HepG2 (cell line): Measurements from ENCODE around the gene CAVIN1. TPM values are rescaled to one million over a fixed set of nuclear protein-coding genes. Genes with fewer than 3 reads are reported as not detected.
A peak's percentile ranks its signal among the peaks of the same experiment; 100 is the strongest.

Source experiments
- BCL6 ChIP-seq: IDR thresholded peaks from 2 replicates; pipeline ENCODE4 v1.6.1; 2016; ENCODE audit warnings: missing genetic modification reagents, missing compliant biosample characterization
- CREB1 ChIP-seq, 2 experiments: fragments of 450-650 bp in 1 of 2; IDR thresholded peaks; 2 replicates each; pipeline ENCODE4 v1.6.1; 2016 to 2017; ENCODE audit warnings: control low read depth in 1 of 2, mild to moderate bottlenecking in 1 of 2, missing compliant biosample characterization in 1 of 2, missing genetic modification characterization in 1 of 2
- EED ChIP-seq: sonication (generic); formaldehyde crosslinking; IDR thresholded peaks from 2 replicates; pipeline ENCODE4 v1.5.0; 2020; ENCODE audit warnings: mild to moderate bottlenecking, missing genetic modification reagents
- FOXA3 ChIP-seq: IDR thresholded peaks from 2 replicates; pipeline ENCODE4 v1.6.1; 2016; ENCODE audit warnings: missing genetic modification reagents, missing compliant biosample characterization
- HNF4A ChIP-seq: sonication (generic); formaldehyde crosslinking; IDR thresholded peaks from 2 replicates; pipeline ENCODE4 v1.4.0; 2020; ENCODE audit warnings: missing genetic modification reagents
- HNRNPUL1 ChIP-seq: fragments of 200-400 bp; formaldehyde crosslinking; IDR thresholded peaks from 2 replicates; pipeline ENCODE4 v1.6.1; 2017; ENCODE audit warnings: low read depth, mild to moderate bottlenecking, low read length, moderate library complexity
- RBM22 ChIP-seq: fragments of 200-400 bp; formaldehyde crosslinking; optimal IDR thresholded peaks from 2 replicates; pipeline ENCODE3; 2017; ENCODE audit warnings: mild to moderate bottlenecking, low read length, moderate library complexity
- SALL2 ChIP-seq: sonication (generic); formaldehyde crosslinking; IDR thresholded peaks from 2 replicates; pipeline ENCODE4 v1.8.1; 2023; ENCODE audit warnings: mild to moderate bottlenecking, missing genetic modification reagents, inconsistent platforms
- polyA plus RNA-seq, 8 experiments: library from polyadenylated mRNA; depleted of rRNA in 3 of 8; stranded (reverse) in 7 of 8; unstranded in 1 of 8; fragments of >200 nt; fragmentation: Illumina TruSeq in 4 of 8; extraction: Trizol in 4 of 8; gene quantifications; 2 replicates each; pipeline versions ENCODE4 v1.2.1 to v1.2.3, GENCODE V29; 2011 to 2016; ENCODE audit warnings: low read depth in 4 of 8, missing spikeins in 1 of 8, mixed read lengths in 1 of 8; ENCODE audit not compliant: insufficient read depth in 1 of 8
- total RNA-seq, 5 experiments: library from RNA; depleted of rRNA; stranded (reverse); fragments of >200 nt; fragmentation: Illumina TruSeq; extraction: Trizol; gene quantifications; 2 replicates each; pipeline ENCODE4 v1.2.3, GENCODE V29; 2016; ENCODE audit warnings: low read depth in 1 of 5
- TF ChIP-seq, protein P1 (sequence below): sonication (generic); formaldehyde crosslinking; conservative IDR thresholded peaks from 2 replicates; pipeline ENCODE4 v1.4.0; 2020; ENCODE audit warnings: mild to moderate bottlenecking, missing genetic modification reagents, moderate library complexity
- TF ChIP-seq, protein P2 (sequence below): fragments of 450-650 bp; IDR thresholded peaks from 2 replicates; pipeline ENCODE4 v1.6.1; 2017; ENCODE audit warnings: mild to moderate bottlenecking

The CAVIN1 gene
- total and polyA plus RNA-seq, 2 of the 13 experiments (the other 11 are each of a cell fraction or from before 2014, with no cell fraction given) = 15.9 to 25.5 TPM

DNA sequence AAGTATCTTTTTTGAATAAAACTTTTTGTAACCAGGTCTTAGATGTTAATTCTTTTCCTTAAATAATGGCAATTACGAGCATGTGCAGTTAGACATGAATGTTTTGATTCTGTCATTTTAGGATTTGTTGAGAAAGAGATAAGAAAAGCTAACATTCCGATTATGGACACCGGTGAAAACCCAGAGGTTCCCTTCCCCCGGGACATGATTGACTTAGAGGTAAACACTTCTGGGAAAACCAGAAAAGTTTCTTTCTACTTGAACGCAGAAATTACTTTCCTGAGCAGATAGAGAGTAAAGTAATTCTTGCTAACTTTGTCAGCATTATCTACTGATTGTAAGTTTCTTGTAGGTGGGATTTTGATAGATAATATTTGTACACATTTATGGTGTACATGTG lies 44.8 kb upstream of the CAVIN1 start (continued):
- TF ChIP-seq, protein P1, sequence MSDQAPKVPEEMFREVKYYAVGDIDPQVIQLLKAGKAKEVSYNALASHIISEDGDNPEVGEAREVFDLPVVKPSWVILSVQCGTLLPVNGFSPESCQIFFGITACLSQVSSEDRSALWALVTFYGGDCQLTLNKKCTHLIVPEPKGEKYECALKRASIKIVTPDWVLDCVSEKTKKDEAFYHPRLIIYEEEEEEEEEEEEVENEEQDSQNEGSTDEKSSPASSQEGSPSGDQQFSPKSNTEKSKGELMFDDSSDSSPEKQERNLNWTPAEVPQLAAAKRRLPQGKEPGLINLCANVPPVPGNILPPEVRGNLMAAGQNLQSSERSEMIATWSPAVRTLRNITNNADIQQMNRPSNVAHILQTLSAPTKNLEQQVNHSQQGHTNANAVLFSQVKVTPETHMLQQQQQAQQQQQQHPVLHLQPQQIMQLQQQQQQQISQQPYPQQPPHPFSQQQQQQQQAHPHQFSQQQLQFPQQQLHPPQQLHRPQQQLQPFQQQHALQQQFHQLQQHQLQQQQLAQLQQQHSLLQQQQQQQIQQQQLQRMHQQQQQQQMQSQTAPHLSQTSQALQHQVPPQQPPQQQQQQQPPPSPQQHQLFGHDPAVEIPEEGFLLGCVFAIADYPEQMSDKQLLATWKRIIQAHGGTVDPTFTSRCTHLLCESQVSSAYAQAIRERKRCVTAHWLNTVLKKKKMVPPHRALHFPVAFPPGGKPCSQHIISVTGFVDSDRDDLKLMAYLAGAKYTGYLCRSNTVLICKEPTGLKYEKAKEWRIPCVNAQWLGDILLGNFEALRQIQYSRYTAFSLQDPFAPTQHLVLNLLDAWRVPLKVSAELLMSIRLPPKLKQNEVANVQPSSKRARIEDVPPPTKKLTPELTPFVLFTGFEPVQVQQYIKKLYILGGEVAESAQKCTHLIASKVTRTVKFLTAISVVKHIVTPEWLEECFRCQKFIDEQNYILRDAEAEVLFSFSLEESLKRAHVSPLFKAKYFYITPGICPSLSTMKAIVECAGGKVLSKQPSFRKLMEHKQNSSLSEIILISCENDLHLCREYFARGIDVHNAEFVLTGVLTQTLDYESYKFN (CRISPR knock-in tag) = 0 out of 2 replicates have a peak, but pooled peaks have one; percentile 20
- TF ChIP-seq HNRNPUL1 (no peak), BCL6 (0 out of 2 replicates have a peak, but pooled peaks have one; percentile 17), RBM22 (no peak), EED (CRISPR knock-in tag) (no peak), HNF4A (CRISPR knock-in tag) (no peak), SALL2 (CRISPR knock-in tag) (no peak), FOXA3 (CRISPR knock-in tag) (peak; percentile 19; the same call in 1 of the 2 replicates), CREB1 (IDR thresholded peaks at IDR 0.05) (no peak), CREB1 (CRISPR knock-in tag; IDR thresholded peaks at IDR 0.05) (no peak)
- TF ChIP-seq, protein P2, sequence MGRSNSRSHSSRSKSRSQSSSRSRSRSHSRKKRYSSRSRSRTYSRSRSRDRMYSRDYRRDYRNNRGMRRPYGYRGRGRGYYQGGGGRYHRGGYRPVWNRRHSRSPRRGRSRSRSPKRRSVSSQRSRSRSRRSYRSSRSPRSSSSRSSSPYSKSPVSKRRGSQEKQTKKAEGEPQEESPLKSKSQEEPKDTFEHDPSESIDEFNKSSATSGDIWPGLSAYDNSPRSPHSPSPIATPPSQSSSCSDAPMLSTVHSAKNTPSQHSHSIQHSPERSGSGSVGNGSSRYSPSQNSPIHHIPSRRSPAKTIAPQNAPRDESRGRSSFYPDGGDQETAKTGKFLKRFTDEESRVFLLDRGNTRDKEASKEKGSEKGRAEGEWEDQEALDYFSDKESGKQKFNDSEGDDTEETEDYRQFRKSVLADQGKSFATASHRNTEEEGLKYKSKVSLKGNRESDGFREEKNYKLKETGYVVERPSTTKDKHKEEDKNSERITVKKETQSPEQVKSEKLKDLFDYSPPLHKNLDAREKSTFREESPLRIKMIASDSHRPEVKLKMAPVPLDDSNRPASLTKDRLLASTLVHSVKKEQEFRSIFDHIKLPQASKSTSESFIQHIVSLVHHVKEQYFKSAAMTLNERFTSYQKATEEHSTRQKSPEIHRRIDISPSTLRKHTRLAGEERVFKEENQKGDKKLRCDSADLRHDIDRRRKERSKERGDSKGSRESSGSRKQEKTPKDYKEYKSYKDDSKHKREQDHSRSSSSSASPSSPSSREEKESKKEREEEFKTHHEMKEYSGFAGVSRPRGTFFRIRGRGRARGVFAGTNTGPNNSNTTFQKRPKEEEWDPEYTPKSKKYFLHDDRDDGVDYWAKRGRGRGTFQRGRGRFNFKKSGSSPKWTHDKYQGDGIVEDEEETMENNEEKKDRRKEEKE = no peak
